Cardiac fibroblast (primary cell): Measurements from ENCODE around the gene AGPAT2.
"Not testable (repeated sequence)": the region's sequence is repeated elsewhere in the genome, so short reads cannot be mapped to it uniquely, and the experiment has no call there.

Source experiments
- DNase-seq, 2 donors: peaks; one replicate each; pipeline versions ENCODE4 v3.0.0 to v3.0.0-alpha.2; 2010; ENCODE audit warnings: low read depth in 2 of 2
- H3K4me3 ChIP-seq, 2 donors: replicated peaks in 1 of 2; 1 replicate in 1 of 2; 2 replicates in 1 of 2; pipeline ENCODE4 v1.5.1; 2011; ENCODE audit warnings: low read depth in 2 of 2, low read length in 2 of 2, mild to moderate bottlenecking in 2 of 2, moderate library complexity in 1 of 2
- TF ChIP-seq, protein P1 (sequence below): IDR thresholded peaks from one replicate; pipeline ENCODE4 v1.5.1; 2011; ENCODE audit warnings: low read depth, mild to moderate bottlenecking, low read length, inconsistent platforms

AGPAT2 gene

DNA sequence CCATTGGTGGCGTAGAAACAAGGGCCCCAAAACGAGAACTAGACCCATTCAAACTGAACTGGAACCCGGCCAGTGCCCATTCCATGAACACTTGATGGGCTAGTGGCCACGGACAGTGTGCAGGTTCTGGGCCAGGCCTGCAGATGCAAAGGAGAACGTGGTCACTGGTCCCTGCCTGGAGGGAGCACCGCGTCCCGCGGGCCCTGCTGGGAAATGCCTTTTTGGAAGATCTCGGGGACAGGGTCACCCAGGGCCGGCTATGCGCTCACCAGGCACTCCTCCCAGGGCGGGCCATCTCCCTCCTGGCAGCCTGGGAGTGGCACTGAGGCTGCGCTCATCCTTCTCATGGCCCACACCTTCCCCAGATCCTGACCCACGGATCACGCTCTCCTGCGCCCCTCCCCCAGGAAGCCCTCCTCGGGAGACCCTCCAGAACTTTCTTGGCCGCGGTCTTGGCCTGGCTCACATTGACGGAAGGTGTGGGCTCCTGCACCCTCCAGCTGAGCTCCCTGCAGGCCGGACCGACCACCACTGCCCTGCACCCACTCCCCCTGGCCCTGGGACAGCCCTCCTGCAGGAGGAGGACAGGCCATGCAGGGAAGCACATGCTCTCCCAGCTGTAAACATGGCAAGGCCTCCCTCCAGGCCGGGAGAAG, 22.3 kb upstream of the AGPAT2 start:
- H3K4me3 ChIP-seq: no peak overlapping the region
- TF ChIP-seq, protein P1, sequence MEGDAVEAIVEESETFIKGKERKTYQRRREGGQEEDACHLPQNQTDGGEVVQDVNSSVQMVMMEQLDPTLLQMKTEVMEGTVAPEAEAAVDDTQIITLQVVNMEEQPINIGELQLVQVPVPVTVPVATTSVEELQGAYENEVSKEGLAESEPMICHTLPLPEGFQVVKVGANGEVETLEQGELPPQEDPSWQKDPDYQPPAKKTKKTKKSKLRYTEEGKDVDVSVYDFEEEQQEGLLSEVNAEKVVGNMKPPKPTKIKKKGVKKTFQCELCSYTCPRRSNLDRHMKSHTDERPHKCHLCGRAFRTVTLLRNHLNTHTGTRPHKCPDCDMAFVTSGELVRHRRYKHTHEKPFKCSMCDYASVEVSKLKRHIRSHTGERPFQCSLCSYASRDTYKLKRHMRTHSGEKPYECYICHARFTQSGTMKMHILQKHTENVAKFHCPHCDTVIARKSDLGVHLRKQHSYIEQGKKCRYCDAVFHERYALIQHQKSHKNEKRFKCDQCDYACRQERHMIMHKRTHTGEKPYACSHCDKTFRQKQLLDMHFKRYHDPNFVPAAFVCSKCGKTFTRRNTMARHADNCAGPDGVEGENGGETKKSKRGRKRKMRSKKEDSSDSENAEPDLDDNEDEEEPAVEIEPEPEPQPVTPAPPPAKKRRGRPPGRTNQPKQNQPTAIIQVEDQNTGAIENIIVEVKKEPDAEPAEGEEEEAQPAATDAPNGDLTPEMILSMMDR: no peak
- no peak for DNase-seq

DNA sequence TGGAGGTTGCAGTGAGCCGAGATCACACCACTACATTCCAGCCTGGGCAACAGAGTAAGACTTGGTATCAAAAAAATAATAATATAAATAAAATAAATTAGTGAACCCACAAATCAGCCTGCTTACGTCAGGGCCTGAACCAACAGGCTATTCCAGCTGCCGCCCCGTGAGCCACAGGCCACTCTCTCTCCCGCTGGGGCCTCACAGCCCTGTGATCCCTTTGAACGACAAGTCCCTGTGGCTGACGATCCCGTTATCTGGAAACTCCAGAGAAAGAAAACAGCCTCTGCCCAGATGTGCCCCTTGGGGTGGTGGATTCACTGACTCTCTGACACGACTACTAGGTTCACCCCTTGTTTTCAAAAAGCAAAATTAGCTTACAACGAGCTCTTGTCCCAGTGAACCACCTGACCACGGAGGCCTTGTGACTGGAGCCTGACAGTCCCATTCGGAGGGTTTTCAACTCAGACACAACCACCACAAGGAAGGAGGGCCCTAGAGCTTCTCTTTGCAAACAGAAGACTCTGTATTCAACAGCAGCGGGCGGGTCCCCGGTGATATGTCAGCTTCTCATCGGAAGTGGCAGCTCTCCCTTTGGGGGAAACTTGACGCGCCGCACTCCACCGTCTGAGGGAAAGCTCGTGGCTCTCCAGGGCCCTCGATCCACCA, 20.7 kb upstream of the AGPAT2 start:
- TF ChIP-seq, protein P1: no peak
- no peak for DNase-seq
- no peak overlapping the region for H3K4me3 ChIP-seq

DNA sequence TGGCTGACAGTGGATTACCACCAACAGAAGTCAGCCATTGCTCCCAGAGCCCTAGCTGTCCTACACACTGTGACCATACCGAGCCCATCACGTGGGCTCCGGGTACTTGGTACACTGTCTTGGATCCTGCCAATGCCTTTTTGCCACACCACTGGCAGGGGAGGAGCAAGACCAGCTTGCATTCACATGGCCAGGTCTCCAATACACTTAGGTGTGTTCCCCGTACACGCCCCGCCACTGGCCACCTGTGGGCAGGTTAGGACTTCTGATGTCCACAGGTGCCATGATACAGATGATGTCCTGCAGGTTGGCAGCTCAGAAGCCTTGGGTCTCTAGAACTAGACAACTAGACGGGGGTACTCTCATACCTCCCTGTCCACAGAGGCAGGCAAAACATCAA, 19.8 kb upstream of the AGPAT2 start:
- no peak overlapping the region for H3K4me3 ChIP-seq
- TF ChIP-seq, protein P1: no peak
- no peak for DNase-seq

DNA sequence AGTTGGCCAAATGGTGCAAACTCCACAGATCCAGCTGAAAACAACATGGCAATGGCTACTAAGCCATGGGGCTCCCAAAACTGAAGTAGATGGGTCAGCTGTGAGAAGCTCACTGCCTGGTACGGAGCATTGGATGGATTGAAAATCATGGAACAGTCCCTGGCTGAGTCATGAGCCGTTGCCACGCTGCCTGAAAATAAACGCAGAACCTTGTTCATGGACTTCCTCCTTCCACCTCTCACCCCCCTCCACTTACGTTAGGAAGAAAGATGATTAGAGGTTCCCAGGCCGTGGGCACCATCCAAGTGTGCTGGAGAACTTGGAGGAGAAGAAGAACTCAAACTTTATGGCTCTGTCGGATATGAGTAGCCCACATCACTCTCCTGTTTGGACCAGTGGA, 18.3 kb upstream of the AGPAT2 start:
- no peak for DNase-seq
- TF ChIP-seq, protein P1: no peak
- H3K4me3 ChIP-seq: no peak overlapping the region

- not testable (repeated sequence) for H3K4me3 ChIP-seq, DNase-seq
These were observed 17.5 kb upstream of the AGPAT2 start for GRCh38 chr9:136704741-136705140.

- TF ChIP-seq, protein P1: no peak
- H3K4me3 ChIP-seq: no peak overlapping the region
- DNase-seq: no peak
These were observed 16.1 kb upstream of the AGPAT2 start for GRCh38 chr9:136703276-136703860.

- no peak for DNase-seq
- H3K4me3 ChIP-seq: no peak overlapping the region
- TF ChIP-seq, protein P1: no peak
These were observed 14.4 kb upstream of the AGPAT2 start for GRCh38 chr9:136701668-136702053.
